Measurements from ENCODE around the gene KCNJ9.

Gene KCNJ9

GRCh38 chr1:160045653-160046052, 35.7 kb upstream of the KCNJ9 start:
- no peak for TF ChIP-seq CTCF (conservative IDR thresholded peaks at IDR 0.05; ENCODE audit: low read depth, low read length)
- no peaks in the 10 kb centered on the region for H4K20me1 ChIP-seq (ENCODE audit: insufficient read depth)
- peaks cover 32% of the 10 kb centered on the region for H3K4me1 ChIP-seq (ENCODE audit: low read depth, poor library complexity, severe bottlenecking)
- no peak overlapping the region for H3K4me3 ChIP-seq (IDR thresholded peaks at IDR 0.05; ENCODE audit: insufficient read depth, low read depth, low read length)
- H3K9ac ChIP-seq, result no peak overlapping the region
- H3K79me2 ChIP-seq (ENCODE audit: insufficient read depth, low read depth), result no peaks in the 10 kb centered on the region
- no peaks in the 10 kb centered on the region for H3K27me3 ChIP-seq (ENCODE audit: insufficient read depth, low read depth)
- H3K27ac ChIP-seq, result no peak overlapping the region
- H3K4me2 ChIP-seq, result no peak overlapping the region
- H2AFZ ChIP-seq (ENCODE audit: low read depth), result no peak overlapping the region
- no peaks in the 10 kb centered on the region for H3K36me3 ChIP-seq (ENCODE audit: insufficient read depth)

GRCh38 chr1:160046494-160047110, 34.7 kb upstream of the KCNJ9 start:
- Histone ChIP-seq H3K79me2 (ENCODE audit: insufficient read depth, low read depth) (no peaks in the 10 kb centered on the region), H3K4me1 (ENCODE audit: low read depth, poor library complexity, severe bottlenecking) (peaks cover 32% of the 10 kb centered on the region), H3K9ac (peak overlapping the region; percentile 2; the same call in 1 of the 2 replicates), H3K4me3 (IDR thresholded peaks at IDR 0.05; ENCODE audit: insufficient read depth, low read depth, low read length) (peak overlapping the region; percentile 94), H3K4me2 (peak overlapping the region; percentile 76), H3K36me3 (ENCODE audit: insufficient read depth) (no peaks in the 10 kb centered on the region), H3K27me3 (ENCODE audit: insufficient read depth, low read depth) (no peaks in the 10 kb centered on the region), H3K27ac (no peak overlapping the region), H4K20me1 (ENCODE audit: insufficient read depth) (no peaks in the 10 kb centered on the region), H2AFZ (ENCODE audit: low read depth) (peak overlapping the region; percentile 68)
- peak; percentile 99 for TF ChIP-seq CTCF (conservative IDR thresholded peaks at IDR 0.05; ENCODE audit: low read depth, low read length)

DNA sequence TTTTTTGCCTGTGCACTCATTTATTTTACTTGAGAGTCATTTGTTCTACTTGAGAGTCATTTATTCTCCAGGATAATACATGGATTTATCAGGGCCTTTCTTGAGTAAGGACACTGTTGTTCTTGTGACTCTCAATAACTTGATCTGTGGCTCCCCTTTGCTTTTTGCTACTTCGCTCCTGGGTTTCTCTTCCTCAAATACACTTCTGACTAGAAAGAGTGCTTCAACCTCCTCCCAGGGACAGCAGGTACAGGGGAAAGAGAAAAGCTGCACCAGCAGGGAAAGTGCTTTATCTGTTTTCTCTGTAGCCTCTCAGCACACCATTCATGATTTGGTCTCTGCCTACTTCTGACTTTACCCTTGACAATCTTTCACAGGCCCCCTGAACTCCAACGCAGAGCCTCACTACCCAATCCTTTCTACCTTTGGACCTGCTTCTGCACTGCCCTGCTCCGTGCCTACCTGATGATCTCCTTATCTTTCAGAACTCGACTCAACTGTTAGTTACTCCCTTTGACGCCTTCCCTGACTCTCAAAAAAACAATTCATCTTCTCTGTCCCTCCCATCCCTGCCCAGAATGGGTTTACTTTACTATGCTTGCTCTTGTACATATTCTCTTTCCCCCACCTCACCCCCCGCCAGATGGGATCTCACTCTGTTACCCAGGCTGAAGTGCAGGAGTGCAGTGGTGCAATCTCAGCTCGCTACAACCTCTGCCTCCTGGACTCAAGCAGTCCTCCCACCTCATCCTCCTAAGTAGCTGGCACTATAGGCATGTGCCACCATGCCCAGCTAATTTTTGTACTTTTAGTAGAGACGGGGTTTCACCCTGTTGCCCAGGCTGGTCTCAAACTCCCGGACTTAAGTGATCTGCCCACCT, 34.0 kb upstream of the KCNJ9 start:
- Histone ChIP-seq H3K36me3 (ENCODE audit: insufficient read depth) (no peaks in the 10 kb centered on the region), H4K20me1 (ENCODE audit: insufficient read depth) (no peaks in the 10 kb centered on the region), H3K27me3 (ENCODE audit: insufficient read depth, low read depth) (no peaks in the 10 kb centered on the region), H3K27ac (no peak overlapping the region), H3K4me2 (peak overlapping the region; percentile 76), H3K4me3 (IDR thresholded peaks at IDR 0.05; ENCODE audit: insufficient read depth, low read depth, low read length) (peak overlapping the region; percentile 94), H3K4me1 (ENCODE audit: low read depth, poor library complexity, severe bottlenecking) (peaks cover 32% of the 10 kb centered on the region), H3K79me2 (ENCODE audit: insufficient read depth, low read depth) (no peaks in the 10 kb centered on the region), H3K9ac (peak overlapping the region; percentile 2; the same call in 1 of the 2 replicates), H2AFZ (ENCODE audit: low read depth) (peak overlapping the region; percentile 68)
- no peak for TF ChIP-seq CTCF (conservative IDR thresholded peaks at IDR 0.05; ENCODE audit: low read depth, low read length)

GRCh38 chr1:160048335-160048734, 33.0 kb upstream of the KCNJ9 start:
- peaks cover 32% of the 10 kb centered on the region for H3K4me1 ChIP-seq (ENCODE audit: low read depth, poor library complexity, severe bottlenecking)
- H4K20me1 ChIP-seq (ENCODE audit: insufficient read depth), result no peaks in the 10 kb centered on the region
- H3K27ac ChIP-seq, result no peak overlapping the region
- H3K4me2 ChIP-seq, result no peak overlapping the region; the same call in 1 of the 2 replicates
- peaks cover 5% of the 10 kb centered on the region; the same call in 1 of the 2 replicates for H3K27me3 ChIP-seq (ENCODE audit: insufficient read depth, low read depth)
- no peak overlapping the region for H3K4me3 ChIP-seq (IDR thresholded peaks at IDR 0.05; ENCODE audit: insufficient read depth, low read depth, low read length)
- no peaks in the 10 kb centered on the region for H3K79me2 ChIP-seq (ENCODE audit: insufficient read depth, low read depth)
- no peak overlapping the region for H2AFZ ChIP-seq (ENCODE audit: low read depth)
- no peak overlapping the region for H3K9ac ChIP-seq
- H3K36me3 ChIP-seq (ENCODE audit: insufficient read depth), result no peaks in the 10 kb centered on the region
- no peak for TF ChIP-seq CTCF (conservative IDR thresholded peaks at IDR 0.05; ENCODE audit: low read depth, low read length)

Data from KMS-11 (cell line).